Measurements from ENCODE around the gene COPG2.

COPG2 gene

DNA sequence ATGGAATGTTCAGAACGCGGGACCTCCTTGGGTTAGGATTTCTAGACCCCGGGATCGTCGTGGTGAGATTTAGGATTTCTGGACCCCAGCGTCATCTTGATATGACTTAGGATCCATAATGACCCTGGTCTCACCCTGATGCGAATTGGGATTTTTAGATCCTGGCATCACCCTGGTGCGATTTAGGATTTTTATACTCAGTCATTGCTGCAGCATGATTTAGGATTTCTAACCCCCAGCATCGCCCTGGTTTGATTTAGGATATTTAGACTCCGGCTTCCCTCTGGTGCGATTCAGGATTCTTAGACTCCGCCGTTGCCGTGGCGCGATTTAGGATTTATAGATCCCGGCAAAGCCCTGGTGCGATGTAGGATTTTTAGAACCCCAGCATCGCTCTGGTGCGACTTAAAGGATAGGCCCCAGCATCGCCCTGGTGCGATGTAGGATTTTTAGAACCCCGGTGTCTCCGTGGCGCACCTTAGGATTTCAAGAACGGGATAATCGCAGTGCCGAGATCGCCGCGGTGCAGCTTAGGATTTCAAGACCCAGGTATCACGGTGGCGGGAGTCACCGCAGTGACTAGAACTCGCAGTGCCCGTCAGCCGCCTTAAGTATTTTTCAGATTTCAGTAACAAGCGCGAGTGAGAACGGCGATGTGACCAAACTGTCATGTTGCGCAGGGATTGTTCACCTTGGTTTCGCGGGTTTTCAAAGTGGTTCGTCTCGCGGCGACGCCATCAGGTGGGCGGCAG, 175.8 kb downstream of the COPG2 start:
- peaks cover 21% of the 10 kb centered on the region for H3K4me1 ChIP-seq (ENCODE audit: insufficient read depth, low read length, severe bottlenecking)
- no peaks in the 10 kb centered on the region for H3K9me2 ChIP-seq (ENCODE audit: low read depth, low read length)
- no peak overlapping the region for H3K27ac ChIP-seq (ENCODE audit: low read depth, low read length, poor library complexity, severe bottlenecking)
- H3K4me3 ChIP-seq (ENCODE audit: low read depth, low read length, poor library complexity, severe bottlenecking), result peak overlapping the region; percentile 50
- H3K27me3 ChIP-seq (ENCODE audit: insufficient read depth, low read length), result peaks cover 11% of the 10 kb centered on the region; the same call in 1 of the 2 replicates
- no peaks in the 10 kb centered on the region for H4K20me1 ChIP-seq (ENCODE audit: insufficient read depth, low read length)
- H3K36me3 ChIP-seq (ENCODE audit: insufficient read depth, low read length), result peaks cover 9% of the 10 kb centered on the region
- no peaks in the 10 kb centered on the region for H3K79me2 ChIP-seq (ENCODE audit: insufficient read depth, low read length)
- H3F3A ChIP-seq (ENCODE audit: insufficient read depth, low read length), result no peaks in the 10 kb centered on the region
- TF ChIP-seq, protein P1, sequence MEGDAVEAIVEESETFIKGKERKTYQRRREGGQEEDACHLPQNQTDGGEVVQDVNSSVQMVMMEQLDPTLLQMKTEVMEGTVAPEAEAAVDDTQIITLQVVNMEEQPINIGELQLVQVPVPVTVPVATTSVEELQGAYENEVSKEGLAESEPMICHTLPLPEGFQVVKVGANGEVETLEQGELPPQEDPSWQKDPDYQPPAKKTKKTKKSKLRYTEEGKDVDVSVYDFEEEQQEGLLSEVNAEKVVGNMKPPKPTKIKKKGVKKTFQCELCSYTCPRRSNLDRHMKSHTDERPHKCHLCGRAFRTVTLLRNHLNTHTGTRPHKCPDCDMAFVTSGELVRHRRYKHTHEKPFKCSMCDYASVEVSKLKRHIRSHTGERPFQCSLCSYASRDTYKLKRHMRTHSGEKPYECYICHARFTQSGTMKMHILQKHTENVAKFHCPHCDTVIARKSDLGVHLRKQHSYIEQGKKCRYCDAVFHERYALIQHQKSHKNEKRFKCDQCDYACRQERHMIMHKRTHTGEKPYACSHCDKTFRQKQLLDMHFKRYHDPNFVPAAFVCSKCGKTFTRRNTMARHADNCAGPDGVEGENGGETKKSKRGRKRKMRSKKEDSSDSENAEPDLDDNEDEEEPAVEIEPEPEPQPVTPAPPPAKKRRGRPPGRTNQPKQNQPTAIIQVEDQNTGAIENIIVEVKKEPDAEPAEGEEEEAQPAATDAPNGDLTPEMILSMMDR (IDR thresholded peaks at IDR 0.05; ENCODE audit: low read length), result no peak
- TF ChIP-seq EZH2 (IDR thresholded peaks at IDR 0.05; ENCODE audit: borderline replicate concordance, low read length), result no peak
- H2AFZ ChIP-seq (ENCODE audit: low read length), result no peak overlapping the region
- no peak overlapping the region for H3K9ac ChIP-seq (ENCODE audit: low read length)
- H3K4me2 ChIP-seq (ENCODE audit: low read length), result peak overlapping the region; percentile 67
- H3K9me3 ChIP-seq (ENCODE audit: low read length), result peaks cover 12% of the 10 kb centered on the region

DNA sequence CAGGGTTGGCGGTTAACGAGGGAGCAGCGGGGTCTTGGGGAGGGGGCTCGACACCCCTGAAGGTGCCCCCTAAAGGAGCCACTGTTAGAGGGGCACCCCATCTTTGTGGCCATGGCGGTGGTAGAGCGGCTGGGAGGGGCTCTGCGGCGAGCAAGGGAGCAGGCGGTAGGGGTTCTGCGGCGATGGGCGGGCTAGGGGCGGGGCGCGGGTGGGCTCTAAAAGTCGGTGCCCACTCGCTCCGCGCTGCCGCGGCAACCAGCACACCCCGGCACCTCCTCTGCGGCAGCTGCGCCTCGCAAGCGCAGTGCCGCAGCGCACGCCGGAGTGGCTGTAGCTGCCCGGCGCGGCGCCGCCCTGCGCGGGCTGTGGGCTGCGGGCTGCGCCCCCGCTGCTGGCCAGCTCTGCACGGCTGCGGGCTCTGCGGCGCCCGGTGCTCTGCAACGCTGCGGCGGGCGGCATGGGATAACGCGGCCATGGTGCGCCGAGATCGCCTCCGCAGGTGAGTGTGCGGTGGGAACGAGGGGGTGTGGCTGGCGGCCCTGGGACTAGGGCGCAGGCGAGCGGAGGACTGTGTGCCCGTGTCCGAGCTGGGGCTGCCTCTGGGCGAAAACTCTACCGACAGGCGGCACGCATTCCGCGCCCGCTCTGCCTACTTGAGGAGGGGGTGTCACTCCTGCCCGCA, 176.6 kb downstream of the COPG2 start, which contains the start of gene MEST:
TSS of gene MEST (plus strand) at position 245 of the 682 bp plus-strand sequence. CDS start at position 474, 229 bp downstream.
- peaks cover 23% of the 10 kb centered on the region for H3K4me1 ChIP-seq (ENCODE audit: insufficient read depth, low read length, severe bottlenecking)
- no peaks in the 10 kb centered on the region for H3F3A ChIP-seq (ENCODE audit: insufficient read depth, low read length)
- H3K4me2 ChIP-seq (ENCODE audit: low read length), result peak within 1 kb of the TSS; percentile 67
- no peaks in the 10 kb centered on the region for H4K20me1 ChIP-seq (ENCODE audit: insufficient read depth, low read length)
- H3K79me2 ChIP-seq (ENCODE audit: insufficient read depth, low read length), result no peaks in the 10 kb centered on the region
- H3K9me2 ChIP-seq (ENCODE audit: low read depth, low read length), result no peaks in the 10 kb centered on the region
- H3K36me3 ChIP-seq (ENCODE audit: insufficient read depth, low read length), result peaks cover 9% of the 10 kb centered on the region; the same call in 1 of the 2 replicates
- H3K9me3 ChIP-seq (ENCODE audit: low read length), result peaks cover 12% of the 10 kb centered on the region
- H3K27me3 ChIP-seq (ENCODE audit: insufficient read depth, low read length), result peaks cover 11% of the 10 kb centered on the region; the same call in 1 of the 2 replicates
- no peak within 1 kb of the TSS for H2AFZ ChIP-seq (ENCODE audit: low read length)
- TF ChIP-seq EZH2 (IDR thresholded peaks at IDR 0.05; ENCODE audit: borderline replicate concordance, low read length), result no peak
- TF ChIP-seq, protein P1 (IDR thresholded peaks at IDR 0.05; ENCODE audit: low read length), result no peak
- H3K4me3 ChIP-seq (ENCODE audit: low read depth, low read length, poor library complexity, severe bottlenecking), result peak within 1 kb of the TSS; percentile 50
- H3K9ac ChIP-seq (ENCODE audit: low read length), result peak within 1 kb of the TSS; percentile 31; the same call in 1 of the 2 replicates
- H3K27ac ChIP-seq (ENCODE audit: low read depth, low read length, poor library complexity, severe bottlenecking), result no peak within 1 kb of the TSS

DNA sequence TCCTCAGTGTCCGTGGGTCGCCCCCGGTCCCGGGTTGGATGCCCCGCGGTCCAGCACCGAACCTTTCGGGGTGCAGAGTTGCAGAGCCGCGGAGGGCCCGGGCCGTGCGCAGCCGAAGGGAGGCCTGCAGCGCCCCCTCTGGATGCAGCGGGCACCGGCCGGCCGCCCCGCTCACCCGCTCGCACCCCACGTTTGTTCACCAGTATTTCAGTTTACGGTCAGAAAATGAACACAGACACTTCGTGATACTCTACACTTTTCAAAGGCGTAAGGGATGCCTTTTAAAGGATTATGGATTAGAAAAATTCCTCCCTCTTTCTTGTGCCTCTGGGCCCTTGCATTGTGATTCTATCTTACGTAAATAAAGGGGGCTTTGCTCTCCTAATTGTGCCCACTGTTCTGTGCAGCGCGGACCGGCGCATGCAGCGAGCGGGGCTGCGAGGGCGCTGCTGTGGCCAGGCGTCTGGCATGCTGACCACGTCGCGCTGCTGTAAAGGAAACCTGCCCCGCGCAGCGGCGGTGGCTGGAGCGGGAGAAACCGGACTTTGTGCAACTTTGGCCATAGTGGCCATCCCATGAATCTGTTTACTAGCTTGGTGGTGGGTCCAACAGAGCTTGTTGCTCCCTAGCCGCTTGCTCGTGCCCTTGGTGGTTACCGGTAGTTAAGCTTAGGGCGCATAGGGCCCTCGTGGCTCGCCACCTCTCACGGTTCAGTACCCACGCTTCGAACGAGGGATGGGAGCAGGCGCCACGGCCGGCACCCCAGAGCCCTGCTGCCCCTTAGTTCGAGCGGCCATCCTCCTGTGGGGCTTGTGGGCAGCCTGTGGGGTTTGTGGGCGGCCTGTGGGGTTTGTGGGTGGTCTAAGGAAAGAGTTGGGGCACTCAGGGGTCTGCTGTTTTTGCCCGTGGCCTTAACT, 177.4 kb downstream of the COPG2 start:
- Histone ChIP-seq H3K9ac (ENCODE audit: low read length) (peak overlapping the region; percentile 31; the same call in 1 of the 2 replicates), H3K36me3 (ENCODE audit: insufficient read depth, low read length) (peaks cover 9% of the 10 kb centered on the region; the same call in 1 of the 2 replicates), H3K4me1 (ENCODE audit: insufficient read depth, low read length, severe bottlenecking) (peaks cover 31% of the 10 kb centered on the region), H3K4me3 (ENCODE audit: low read depth, low read length, poor library complexity, severe bottlenecking) (peak overlapping the region; percentile 50), H3K9me2 (ENCODE audit: low read depth, low read length) (no peaks in the 10 kb centered on the region), H3K9me3 (ENCODE audit: low read length) (peaks cover 12% of the 10 kb centered on the region), H3K27ac (ENCODE audit: low read depth, low read length, poor library complexity, severe bottlenecking) (no peak overlapping the region), H3K79me2 (ENCODE audit: insufficient read depth, low read length) (no peaks in the 10 kb centered on the region), H4K20me1 (ENCODE audit: insufficient read depth, low read length) (no peaks in the 10 kb centered on the region), H3K27me3 (ENCODE audit: insufficient read depth, low read length) (peaks cover 11% of the 10 kb centered on the region; the same call in 1 of the 2 replicates), H3F3A (ENCODE audit: insufficient read depth, low read length) (no peaks in the 10 kb centered on the region), H3K4me2 (ENCODE audit: low read length) (peak overlapping the region; percentile 67), H2AFZ (ENCODE audit: low read length) (no peak overlapping the region)
- TF ChIP-seq, protein P1 (IDR thresholded peaks at IDR 0.05; ENCODE audit: low read length), result peak; percentile 83
- TF ChIP-seq EZH2 (IDR thresholded peaks at IDR 0.05; ENCODE audit: borderline replicate concordance, low read length), result no peak

Measured in OCI-LY1 (cell line).